H9 (cell line): ENCODE measurements around the gene USP35. TPM values are rescaled to one million over a fixed set of nuclear protein-coding genes. Genes with fewer than 3 reads are reported as not detected.

ENCODE experiments used
- DNase-seq: peaks from one replicate; pipeline ENCODE4 v3.0.0-alpha.2; 2017
- H2AFZ ChIP-seq: one replicate; pipeline ENCODE4 v1.6.1; 2013; ENCODE audit warnings: mild to moderate bottlenecking, low read length, control low read depth, moderate library complexity
- H2AK5ac ChIP-seq: 2 replicates; pipeline ENCODE4 v1.6.1; 2013; ENCODE audit warnings: low read length, control low read depth, mixed read lengths; ENCODE audit not compliant: insufficient read length
- H2BK120ac ChIP-seq: one replicate; pipeline ENCODE4 v1.6.1; 2013; ENCODE audit warnings: low read depth, mild to moderate bottlenecking, low read length, control low read depth, inconsistent platforms; ENCODE audit not compliant: poor library complexity, severe bottlenecking
- H2BK12ac ChIP-seq: 2 replicates; pipeline ENCODE4 v1.6.1; 2013; ENCODE audit warnings: low read length, control low read depth, mixed read lengths, low read depth; ENCODE audit not compliant: insufficient read length
- H2BK15ac ChIP-seq: 2 replicates; pipeline ENCODE4 v1.6.1; 2013; ENCODE audit warnings: low read depth, low read length, control low read depth
- H2BK20ac ChIP-seq: one replicate; pipeline ENCODE4 v1.6.1; 2013; ENCODE audit warnings: low read depth, mild to moderate bottlenecking, low read length, control low read depth, inconsistent platforms; ENCODE audit not compliant: poor library complexity, severe bottlenecking
- H2BK5ac ChIP-seq: 2 replicates; pipeline ENCODE4 v1.6.1; 2013; ENCODE audit warnings: low read length, control low read depth, mixed read lengths; ENCODE audit not compliant: insufficient read length
- H3K14ac ChIP-seq: 2 replicates; pipeline ENCODE4 v1.6.1; 2013; ENCODE audit warnings: low read length, control low read depth; ENCODE audit not compliant: insufficient read depth
- H3K18ac ChIP-seq: 2 replicates; pipeline ENCODE4 v1.6.1; 2013; ENCODE audit warnings: low read depth, mild to moderate bottlenecking, mixed read lengths, low read length, control low read depth; ENCODE audit not compliant: insufficient read length
- H3K23ac ChIP-seq: 2 replicates; pipeline ENCODE4 v1.6.1; 2013; ENCODE audit warnings: low read length, control low read depth, mixed read lengths, low read depth; ENCODE audit not compliant: insufficient read length
- H3K23me2 ChIP-seq: 2 replicates; pipeline ENCODE4 v1.6.1; 2013; ENCODE audit warnings: low read depth, mild to moderate bottlenecking, mixed read lengths, low read length, control low read depth; ENCODE audit not compliant: insufficient read length, poor library complexity, severe bottlenecking
- H3K27ac ChIP-seq: 2 replicates; pipeline ENCODE4 v1.5.1; 2013; ENCODE audit warnings: low read length, control low read depth, mixed read lengths, low read depth; ENCODE audit not compliant: insufficient read length
- H3K27me3 ChIP-seq: 2 replicates; pipeline ENCODE4 v1.6.1; 2013; ENCODE audit warnings: low read length, control low read depth, inconsistent platforms; ENCODE audit not compliant: insufficient read depth
- H3K4ac ChIP-seq: 2 replicates; pipeline ENCODE4 v1.6.1; 2013; ENCODE audit warnings: low read depth, mild to moderate bottlenecking, control low read depth, inconsistent platforms, low read length, moderate library complexity
- H3K4me1 ChIP-seq: 2 replicates; pipeline ENCODE4 v1.6.1; 2013; ENCODE audit warnings: low read length, control low read depth, inconsistent platforms; ENCODE audit not compliant: insufficient read depth
- H3K4me2 ChIP-seq: 2 replicates; pipeline ENCODE4 v1.6.1; 2013; ENCODE audit warnings: low read length, control low read depth, mixed read lengths; ENCODE audit not compliant: insufficient read length, insufficient read depth
- H3K56ac ChIP-seq: 2 replicates; pipeline ENCODE4 v1.6.1; 2013; ENCODE audit warnings: low read depth, mild to moderate bottlenecking, mixed read lengths, low read length, control low read depth; ENCODE audit not compliant: insufficient read length
- H3K79me1 ChIP-seq: 2 replicates; pipeline ENCODE4 v1.6.1; 2013; ENCODE audit warnings: low read depth, mild to moderate bottlenecking, moderate library complexity, low read length, control low read depth, inconsistent platforms; ENCODE audit not compliant: insufficient read depth, poor library complexity, severe bottlenecking
- H3K79me2 ChIP-seq: 2 replicates; pipeline ENCODE4 v1.6.1; 2013; ENCODE audit warnings: low read length, control low read depth, inconsistent platforms; ENCODE audit not compliant: insufficient read depth
- H3K9ac ChIP-seq: 2 replicates; pipeline ENCODE4 v1.6.1; 2013; ENCODE audit warnings: low read length, control low read depth, mixed read lengths; ENCODE audit not compliant: insufficient read length; ENCODE audit errors: extremely low read depth
- H3K9me3 ChIP-seq: one replicate; pipeline ENCODE4 v1.6.1; 2013; ENCODE audit warnings: low read depth, low read length, inconsistent platforms; ENCODE audit not compliant: control insufficient read depth
- H3T11ph ChIP-seq: one replicate; pipeline ENCODE4 v1.6.1; 2013; ENCODE audit warnings: mild to moderate bottlenecking, low read length, control low read depth, inconsistent platforms
- H4K20me1 ChIP-seq: one replicate; pipeline ENCODE4 v1.6.1; 2013; ENCODE audit not compliant: control insufficient read depth, insufficient read length, insufficient read depth
- H4K5ac ChIP-seq: 2 replicates; pipeline ENCODE4 v1.6.1; 2013; ENCODE audit warnings: low read depth, mild to moderate bottlenecking, mixed read lengths, low read length, control low read depth; ENCODE audit not compliant: insufficient read length
- H4K8ac ChIP-seq: replicated peaks from 2 replicates; pipeline ENCODE4 v1.6.1; 2013; ENCODE audit warnings: low read length, control low read depth, mixed read lengths, low read depth; ENCODE audit not compliant: insufficient read length
- H4K91ac ChIP-seq: 2 replicates; pipeline ENCODE4 v1.6.1; 2013; ENCODE audit warnings: low read depth, mild to moderate bottlenecking, moderate library complexity, mixed read lengths, low read length, control low read depth; ENCODE audit not compliant: insufficient read length
- H3K27ac Mint-ChIP-seq, 3 experiments: 2 replicates in 2 of 3; 3 replicates in 1 of 3; pipeline ENCODE4 v1.8.0; 2020 to 2021; ENCODE audit warnings: mixed read lengths in 3 of 3, mild to moderate bottlenecking in 1 of 3, moderate library complexity in 1 of 3
- H3K27me3 Mint-ChIP-seq: 2 replicates; pipeline ENCODE4 v1.8.0; 2021; ENCODE audit warnings: low read depth, mild to moderate bottlenecking, moderate library complexity, mixed read lengths
- H3K36me3 Mint-ChIP-seq, 3 experiments: 2 replicates in 2 of 3; 3 replicates in 1 of 3; pipeline ENCODE4 v1.8.0; 2020 to 2021; ENCODE audit warnings: low read depth in 3 of 3, mixed read lengths in 3 of 3; ENCODE audit not compliant: insufficient read depth in 1 of 3
- H3K4me1 Mint-ChIP-seq, 2 experiments: 2 replicates each; pipeline ENCODE4 v1.8.0; 2020; ENCODE audit warnings: mixed read lengths in 2 of 2
- H3K4me3 Mint-ChIP-seq, 2 experiments: 2 replicates in 1 of 2; 3 replicates in 1 of 2; pipeline ENCODE4 v1.8.0; 2020 to 2021; ENCODE audit warnings: mild to moderate bottlenecking in 2 of 2, mixed read lengths in 2 of 2, moderate library complexity in 1 of 2
- H3K9me3 Mint-ChIP-seq, 2 experiments: 2 replicates in 1 of 2; 3 replicates in 1 of 2; pipeline ENCODE4 v1.8.0; 2020; ENCODE audit warnings: mild to moderate bottlenecking in 2 of 2, mixed read lengths in 2 of 2, moderate library complexity in 1 of 2
- WGBS: extraction: QIAGEN DNeasy Blood & Tissue Kit; methylation state at CpG from one replicate; pipeline ENCODE4 v1.1.7; 2013; ENCODE audit warnings: missing lambda C conversion rate, low lambda C conversion rate, mixed read lengths; ENCODE audit not compliant: insufficient read length; ENCODE audit errors: extremely low coverage; 5-methylcytosine and 5-hydroxymethylcytosine counted together
- total RNA-seq: library from RNA; stranded (reverse); gene quantifications from 2 replicates; pipeline ENCODE4 v1.2.1, GENCODE V29; 2021
- TF ChIP-seq, protein P1 (sequence below): fragments of 200-600 bp; sonication (generic); conservative IDR thresholded peaks from 3 replicates; pipeline ENCODE4 v1.8.0; 2021; ENCODE audit warnings: antibody characterized with exemption, mild to moderate bottlenecking

Gene USP35
- total RNA-seq, 1 experiment from 2014 or later, result 6.8 TPM

GRCh38 chr11:78176605-78177141 lies 12.0 kb upstream of the USP35 start:
- no peak overlapping the region for H2BK15ac ChIP-seq
- H3K14ac ChIP-seq, result no peak overlapping the region
- no peaks in the 10 kb centered on the region for H3K4me1 ChIP-seq
- no peak overlapping the region for H2BK20ac ChIP-seq
- H4K20me1 ChIP-seq, result peaks cover 2% of the 10 kb centered on the region
- H3K79me2 ChIP-seq, result no peaks in the 10 kb centered on the region
- no CpG with 5 or more reads among the region's 10 CpGs for WGBS
- no peak overlapping the region for H2BK120ac ChIP-seq
- no peak overlapping the region for H3T11ph ChIP-seq
- TF ChIP-seq, protein P1, sequence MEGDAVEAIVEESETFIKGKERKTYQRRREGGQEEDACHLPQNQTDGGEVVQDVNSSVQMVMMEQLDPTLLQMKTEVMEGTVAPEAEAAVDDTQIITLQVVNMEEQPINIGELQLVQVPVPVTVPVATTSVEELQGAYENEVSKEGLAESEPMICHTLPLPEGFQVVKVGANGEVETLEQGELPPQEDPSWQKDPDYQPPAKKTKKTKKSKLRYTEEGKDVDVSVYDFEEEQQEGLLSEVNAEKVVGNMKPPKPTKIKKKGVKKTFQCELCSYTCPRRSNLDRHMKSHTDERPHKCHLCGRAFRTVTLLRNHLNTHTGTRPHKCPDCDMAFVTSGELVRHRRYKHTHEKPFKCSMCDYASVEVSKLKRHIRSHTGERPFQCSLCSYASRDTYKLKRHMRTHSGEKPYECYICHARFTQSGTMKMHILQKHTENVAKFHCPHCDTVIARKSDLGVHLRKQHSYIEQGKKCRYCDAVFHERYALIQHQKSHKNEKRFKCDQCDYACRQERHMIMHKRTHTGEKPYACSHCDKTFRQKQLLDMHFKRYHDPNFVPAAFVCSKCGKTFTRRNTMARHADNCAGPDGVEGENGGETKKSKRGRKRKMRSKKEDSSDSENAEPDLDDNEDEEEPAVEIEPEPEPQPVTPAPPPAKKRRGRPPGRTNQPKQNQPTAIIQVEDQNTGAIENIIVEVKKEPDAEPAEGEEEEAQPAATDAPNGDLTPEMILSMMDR, result no peak
- H4K91ac ChIP-seq, result no peak overlapping the region
- H3K36me3 Mint-ChIP-seq, result peaks cover 4 to 12% (median 5%) of the 10 kb centered on the region in 3 experiments; a peak in 4 of 7 replicates
- H3K4me2 ChIP-seq, result no peak overlapping the region
- H3K9ac ChIP-seq, result no peak overlapping the region
- no peaks in the 10 kb centered on the region for H3K9me3 Mint-ChIP-seq
- H3K27me3 ChIP-seq, result no peaks in the 10 kb centered on the region
- H3K9me3 ChIP-seq, result no peaks in the 10 kb centered on the region
- H3K27ac ChIP-seq, result no peak overlapping the region
- no peak overlapping the region for H2AFZ ChIP-seq
- no peaks in the 10 kb centered on the region for H3K23me2 ChIP-seq
- peaks cover 3 to 4% of the 10 kb centered on the region in 2 experiments; a peak in 2 of 4 replicates for H3K4me1 Mint-ChIP-seq
- no peak overlapping the region for H3K4me3 Mint-ChIP-seq
- no peaks in the 10 kb centered on the region for H3K27me3 Mint-ChIP-seq
- no peak overlapping the region for H2BK5ac ChIP-seq
- H3K79me1 ChIP-seq, result no peaks in the 10 kb centered on the region
- no peak overlapping the region for H4K5ac ChIP-seq
- no peak overlapping the region for H2BK12ac ChIP-seq
- no peak overlapping the region for H3K18ac ChIP-seq
- H3K27ac Mint-ChIP-seq, result no peak overlapping the region
- no peak for DNase-seq
- H3K23ac ChIP-seq, result no peak overlapping the region
- H4K8ac ChIP-seq, result no peak overlapping the region
- no peak overlapping the region for H3K4ac ChIP-seq
- H3K56ac ChIP-seq, result no peak overlapping the region
- H2AK5ac ChIP-seq, result no peak overlapping the region
